SHP77 treated with DMSO at 0.1 percent for 48 hours (cell line): ENCODE data around the gene MAGIX.

Experiments
- DNase-seq: peaks from one replicate; lab custom pipeline; 2025; lab: John Stamatoyannopoulos, UW

MAGIX gene

GRCh38 chrX:49184294-49185281 lies 22.0 kb downstream of the MAGIX start:
- peak; percentile 63 for DNase-seq

GRCh38 chrX:49186125-49187027 lies 23.8 kb downstream of the MAGIX start, which contains the start of gene PRICKLE3:
Gene PRICKLE3, minus strand, starts transcription at chrX:49186373. Its CDS starts 76 bp downstream, at chrX:49186297.
- DNase-seq = no peak

GRCh38 chrX:49187028-49187394 lies 24.5 kb downstream of the MAGIX start:
- no peak for DNase-seq

- DNase-seq = no peak
These were observed 25.0 kb downstream of the MAGIX start for GRCh38 chrX:49187526-49187925.

- DNase-seq = no peak
These were observed 26.0 kb downstream of the MAGIX start for GRCh38 chrX:49188468-49189076.

- DNase-seq = no peak
These were observed 27.0 kb downstream of the MAGIX start for GRCh38 chrX:49189606-49190005.

GRCh38 chrX:49190821-49191573 lies 28.4 kb downstream of the MAGIX start:
- DNase-seq = peak; percentile 95

- DNase-seq = no peak
These were observed 29.0 kb downstream of the MAGIX start for GRCh38 chrX:49191574-49192011.

GRCh38 chrX:49192722-49193328 lies 30.3 kb downstream of the MAGIX start:
- DNase-seq = no peak

- DNase-seq = no peak
These were observed 31.0 kb downstream of the MAGIX start for GRCh38 chrX:49193542-49193964.

- no peak for DNase-seq
These were observed 35.1 kb downstream of the MAGIX start for GRCh38 chrX:49197543-49198087.

- no peak for DNase-seq
These were observed 36.2 kb downstream of the MAGIX start for GRCh38 chrX:49198540-49199314.

GRCh38 chrX:49199315-49199595 lies 36.7 kb downstream of the MAGIX start:
- DNase-seq = no peak

- DNase-seq = peak; percentile 13
These were observed 37.6 kb downstream of the MAGIX start, which contains the start of gene SYP for GRCh38 chrX:49199906-49200771. Gene SYP, minus strand, starts transcription at chrX:49200193. Its CDS starts 7 bp downstream, at chrX:49200186.

- no peak for DNase-seq
These were observed 39.5 kb downstream of the MAGIX start for GRCh38 chrX:49202022-49202421.

- no peak for DNase-seq
These were observed 41.0 kb downstream of the MAGIX start for GRCh38 chrX:49203536-49203935.

- no peak for DNase-seq
These were observed 41.5 kb downstream of the MAGIX start for GRCh38 chrX:49204017-49204416.

GRCh38 chrX:49204709-49205108 lies 42.2 kb downstream of the MAGIX start:
- no peak for DNase-seq

GRCh38 chrX:49205443-49205842 lies 42.9 kb downstream of the MAGIX start:
- DNase-seq = no peak
